Parietal lobe (tissue), 1 donor: Measurements from ENCODE around the gene OR2V1. TPM values are rescaled to one million over a fixed set of nuclear protein-coding genes. Genes with fewer than 3 reads are reported as not detected.

Source experiments
- total RNA-seq: library from RNA; depleted of rRNA; stranded (reverse); fragments of >200 nt; gene quantifications from one replicate; pipeline ENCODE4 v1.2.3, GENCODE V29; 2014

Gene OR2V1, protein sequence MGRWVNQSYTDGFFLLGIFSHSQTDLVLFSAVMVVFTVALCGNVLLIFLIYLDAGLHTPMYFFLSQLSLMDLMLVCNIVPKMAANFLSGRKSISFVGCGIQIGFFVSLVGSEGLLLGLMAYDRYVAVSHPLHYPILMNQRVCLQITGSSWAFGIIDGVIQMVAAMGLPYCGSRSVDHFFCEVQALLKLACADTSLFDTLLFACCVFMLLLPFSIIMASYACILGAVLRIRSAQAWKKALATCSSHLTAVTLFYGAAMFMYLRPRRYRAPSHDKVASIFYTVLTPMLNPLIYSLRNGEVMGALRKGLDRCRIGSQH
- total RNA-seq = not detected

GRCh38 chr5:181130832-181131496 is at the start of gene OR2V1:
Gene OR2V1 (minus strand): TSS chr5:181131169. CDS start chr5:181125304, 5,865 bp downstream.

GRCh38 chr5:181146927-181147636 is 16.1 kb upstream of the OR2V1 start, which contains the start of gene OR2V2:
Gene OR2V2 (plus strand): TSS chr5:181147586. CDS start chr5:181154943, 7,357 bp downstream.

Other genes with a start within 250 kb of the OR2V1 start
- not detected for gene BTNL8, start 232.0 kb downstream of the OR2V1 start, total RNA-seq
- not detected for gene BTNL3, start 142.3 kb downstream of the OR2V1 start, total RNA-seq
- 5.6 TPM for gene BTNL9, start 90.9 kb downstream of the OR2V1 start, total RNA-seq
- gene OR2V2, start 16.4 kb upstream of the OR2V1 start, total RNA-seq = not detected
- 2.5 TPM for gene TRIM7, start 74.0 kb upstream of the OR2V1 start, total RNA-seq
- gene TRIM41, start 92.1 kb upstream of the OR2V1 start, total RNA-seq = 13.5 TPM
- 2,435 TPM for gene RACK1, start 112.7 kb upstream of the OR2V1 start, total RNA-seq
- 21.9 TPM for gene TRIM52, start 130.0 kb upstream of the OR2V1 start, total RNA-seq
- gene OR4F3, start 236.1 kb upstream of the OR2V1 start, total RNA-seq = not detected